HUDEP-2 (cell line): Measurements from ENCODE around the gene CKS1B.

Source experiments
- DNase-seq, 76 experiments: peaks; one replicate each; lab custom pipeline; 2025; ENCODE audit not compliant: unreplicated experiment in 76 of 76; lab: John Stamatoyannopoulos, UW

The CKS1B gene

GRCh38 chr1:155011004-155011416 lies 36.5 kb downstream of the CKS1B start:
- no peak for DNase-seq

GRCh38 chr1:155011437-155012025 lies 37.0 kb downstream of the CKS1B start:
- DNase-seq = no peak

- DNase-seq = peak in 73 of 76 experiments; percentile 54 to 97 (median 92)
These were observed 37.6 kb downstream of the CKS1B start for GRCh38 chr1:155012026-155012546.

- peak in 15 of 76 experiments; percentile 3 to 45 (median 29) for DNase-seq
These were observed 38.5 kb downstream of the CKS1B start for GRCh38 chr1:155012776-155013602.

GRCh38 chr1:155013632-155014031 lies 39.2 kb downstream of the CKS1B start:
- DNase-seq = peak in 53 of 76 experiments; percentile 12 to 82 (median 57)

GRCh38 chr1:155014709-155015508 lies 40.4 kb downstream of the CKS1B start:
- DNase-seq = no peak

GRCh38 chr1:155015527-155016230 lies 41.2 kb downstream of the CKS1B start:
- DNase-seq = no peak

GRCh38 chr1:155016231-155016831 lies 41.9 kb downstream of the CKS1B start:
- no peak for DNase-seq

- peak in 72 of 76 experiments; percentile 42 to 93 (median 82) for DNase-seq
These were observed 42.8 kb downstream of the CKS1B start for GRCh38 chr1:155017041-155017945.

- no peak for DNase-seq
These were observed 43.5 kb downstream of the CKS1B start for GRCh38 chr1:155017946-155018316.

GRCh38 chr1:155018617-155019348 lies 44.3 kb downstream of the CKS1B start:
- no peak for DNase-seq

GRCh38 chr1:155019377-155020245 lies 45.1 kb downstream of the CKS1B start:
- DNase-seq = no peak

GRCh38 chr1:155022136-155022926 lies 47.9 kb downstream of the CKS1B start:
- no peak for DNase-seq

GRCh38 chr1:155022927-155023236 lies 48.4 kb downstream of the CKS1B start:
- peak in 63 of 76 experiments; percentile 17 to 74 (median 43) for DNase-seq

- DNase-seq = no peak
These were observed 49.1 kb downstream of the CKS1B start for GRCh38 chr1:155023627-155024026.

- no peak for DNase-seq
These were observed 49.8 kb downstream of the CKS1B start for GRCh38 chr1:155024315-155024714.

- no peak for DNase-seq
These were observed 51.7 kb downstream of the CKS1B start for GRCh38 chr1:155026154-155026553.
